GM12891 (cell line): ENCODE results near the gene PARPBP.
"Not testable (repeated sequence)": the region's sequence is repeated elsewhere in the genome, so short reads cannot be mapped to it uniquely, and the experiment has no call there.

Experiments
- POLR2A ChIP-seq: IDR thresholded peaks from 2 replicates; pipeline ENCODE4 v1.6.1; 2011; ENCODE audit warnings: low read depth, low read length, control low read depth
- POLR2AphosphoS5 ChIP-seq: IDR thresholded peaks from 2 replicates; pipeline ENCODE4 v1.6.1; 2011; ENCODE audit warnings: low read depth, low read length, control low read depth
- SPI1 ChIP-seq: IDR thresholded peaks from 2 replicates; pipeline ENCODE4 v1.6.1; 2011; ENCODE audit warnings: low read depth, low read length, control low read depth
- TAF1 ChIP-seq: IDR thresholded peaks from 2 replicates; pipeline ENCODE4 v1.6.1; 2011; ENCODE audit warnings: low read depth, low read length, control low read depth

GRCh38 chr12:102240859-102241258 lies 120.9 kb downstream of the PARPBP start:
- TF ChIP-seq SPI1, POLR2A, POLR2AphosphoS5, TAF1: not testable (repeated sequence)
